Esophagus squamous epithelium (tissue), 4 donors: ENCODE results near the gene PCDHGA1.
"Not testable (repeated sequence)": the region's sequence is repeated elsewhere in the genome, so short reads cannot be mapped to it uniquely, and the experiment has no call there.

ENCODE experiments used
- CTCF ChIP-seq, 6 experiments: fragments of 450-650 bp in 4 of 6; fragments of 200-600 bp in 2 of 6; sonication (generic) in 2 of 6; IDR thresholded peaks; one replicate each; pipeline ENCODE4 v1.5.1; 2016 to 2019; ENCODE audit warnings: antibody characterized with exemption in 6 of 6, mild to moderate bottlenecking in 4 of 6, moderate library complexity in 4 of 6
- POLR2A ChIP-seq, 4 donors: fragments of 450-650 bp; IDR thresholded peaks; one replicate each; pipeline ENCODE4 v1.6.1; 2017; ENCODE audit warnings: antibody characterized with exemption in 4 of 4, mild to moderate bottlenecking in 4 of 4, moderate library complexity in 3 of 4

GRCh38 chr5:141346017-141346416 lies 15.7 kb downstream of the PCDHGA1 start:
- not testable (repeated sequence) for TF ChIP-seq CTCF, POLR2A (IDR thresholded peaks at IDR 0.05)
